ENCODE measurements around the gene GARRE1. TPM values are rescaled to one million over a fixed set of nuclear protein-coding genes. Genes with fewer than 3 reads are reported as not detected.

GARRE1 gene
- total and polyA plus RNA-seq, 4 donors = 4.0 to 13.7 (median 9.0) TPM

- 59% methylated on average over 5 of the region's 5 CpGs for WGBS
- H3K4me3 ChIP-seq (ENCODE audit: low read depth in 1 of 3, low read length in 3 of 3) = no peak overlapping the region
- TF ChIP-seq CTCF (IDR thresholded peaks at IDR 0.05; ENCODE audit: low read depth, low read length, missing input control) = no peak
- peak; percentile 87 for TF ChIP-seq MAX (IDR thresholded peaks at IDR 0.05)
- no peak for TF ChIP-seq HNF4A (conservative IDR thresholded peaks at IDR 0.05)
- TF ChIP-seq YY1 (IDR thresholded peaks at IDR 0.05) = peak; percentile 35
- TF ChIP-seq RAD21 (IDR thresholded peaks at IDR 0.05) = peak; percentile 13 to 27
- TF ChIP-seq ZBTB33 (IDR thresholded peaks at IDR 0.05) = no peak
- peak; percentile 68 for TF ChIP-seq SP1 (IDR thresholded peaks at IDR 0.05)
- TF ChIP-seq GABPA (IDR thresholded peaks at IDR 0.05 in 1 of 2, conservative IDR thresholded peaks at IDR 0.05 in 1 of 2) = peak; percentile 43 to 51
- TF ChIP-seq JUND (IDR thresholded peaks at IDR 0.05) = peak in 1 of 2 donors; percentile 24
- peak; percentile 91 for TF ChIP-seq NR2F2 (IDR thresholded peaks at IDR 0.05)
- peak in 1 of 2 donors; percentile 29 for TF ChIP-seq RXRA (IDR thresholded peaks at IDR 0.05)
- TF ChIP-seq ATF3 (IDR thresholded peaks at IDR 0.05) = no peak
- no peak for TF ChIP-seq TAF1 (conservative IDR thresholded peaks at IDR 0.05)
- TF ChIP-seq FOXA1 (IDR thresholded peaks at IDR 0.05) = no peak
- TF ChIP-seq EGR1 (IDR thresholded peaks at IDR 0.05; ENCODE audit: low read depth in 2 of 2) = peak; percentile 53 to 55
- no peak for TF ChIP-seq FOXA2 (IDR thresholded peaks at IDR 0.05)
- no peak for TF ChIP-seq REST (IDR thresholded peaks at IDR 0.05)
- TF ChIP-seq HNF4G (IDR thresholded peaks at IDR 0.05) = no peak
- H3K27me3 ChIP-seq (ENCODE audit: control insufficient read depth in 4 of 4, insufficient read depth in 4 of 4, low read length in 3 of 4) = no peaks in the 10 kb centered on the region
- peak overlapping the region in 1 of 2 donors; percentile 36 for H3K9ac ChIP-seq (ENCODE audit: low read depth in 1 of 2, low read length in 2 of 2)
- no peaks in the 10 kb centered on the region for H3K36me3 ChIP-seq (ENCODE audit: control insufficient read depth in 4 of 4, insufficient read depth in 3 of 4, low read depth in 1 of 4, low read length in 3 of 4)
- no peak for DNase-seq (ENCODE audit: low spot score)
- H3K4me1 ChIP-seq (ENCODE audit: control insufficient read depth in 4 of 4, insufficient read depth in 4 of 4, low read length in 3 of 4) = peaks cover 5 to 25% (median 13%) of the 10 kb centered on the region in 4 donors
- no peaks in the 10 kb centered on the region for H3K9me3 ChIP-seq (ENCODE audit: control insufficient read depth in 4 of 4, low read length in 3 of 4)
- peak overlapping the region; percentile 52 to 68 for H3K27ac ChIP-seq (ENCODE audit: low read depth in 1 of 2, low read length in 2 of 2)
Measured at GRCh38 chr19:34269968-34270621, 15.7 kb downstream of the GARRE1 start.
